HG02938 (cell line): ENCODE results near the gene PON3.
"Not testable (repeated sequence)": the region's sequence is repeated elsewhere in the genome, so short reads cannot be mapped to it uniquely, and the experiment has no call there.

Experiments
- ATAC-seq: cut with Tn5 transposase; IDR thresholded peaks from one replicate; pipeline ENCODE4 v1.9.1; 2021; ENCODE audit warnings: mild to moderate bottlenecking, moderate library complexity; ENCODE audit not compliant: unreplicated experiment

PON3 gene

GRCh38 chr7:95412075-95412474 is 15.9 kb upstream of the PON3 start:
- no peak for ATAC-seq

- ATAC-seq = no peak
These were observed 15.5 kb upstream of the PON3 start for GRCh38 chr7:95411666-95412065.

GRCh38 chr7:95411036-95411435 is 14.9 kb upstream of the PON3 start:
- no peak for ATAC-seq

GRCh38 chr7:95407751-95408150 is 11.6 kb upstream of the PON3 start:
- ATAC-seq = no peak

GRCh38 chr7:95405800-95406199 is 9.6 kb upstream of the PON3 start:
- no peak for ATAC-seq

GRCh38 chr7:95405208-95405607 is 9.0 kb upstream of the PON3 start:
- ATAC-seq = no peak

GRCh38 chr7:95404316-95404865 is 8.2 kb upstream of the PON3 start:
- ATAC-seq = no peak

- ATAC-seq = no peak
These were observed 2.2 kb upstream of the PON3 start for GRCh38 chr7:95398155-95398940.

- no peak for ATAC-seq
These were observed 1.2 kb upstream of the PON3 start for GRCh38 chr7:95397381-95397780.

- ATAC-seq = no peak
These were observed 430 bp downstream of the PON3 start for GRCh38 chr7:95395755-95396135.

- no peak for ATAC-seq
These were observed 1.8 kb downstream of the PON3 start for GRCh38 chr7:95394370-95394769.

GRCh38 chr7:95391761-95392160 is 4.4 kb downstream of the PON3 start:
- no peak for ATAC-seq

- no peak for ATAC-seq
These were observed 6.7 kb downstream of the PON3 start for GRCh38 chr7:95389516-95389915.

GRCh38 chr7:95379457-95379856 is 16.7 kb downstream of the PON3 start:
- not testable (repeated sequence) for ATAC-seq

- ATAC-seq = no peak
These were observed 19.4 kb downstream of the PON3 start for GRCh38 chr7:95376632-95377400.

- no peak for ATAC-seq
These were observed 20.5 kb downstream of the PON3 start for GRCh38 chr7:95375591-95376257.

- ATAC-seq = no peak
These were observed 22.9 kb downstream of the PON3 start for GRCh38 chr7:95373323-95373722.

GRCh38 chr7:95368235-95368634 is 27.9 kb downstream of the PON3 start:
- no peak for ATAC-seq

- no peak for ATAC-seq
These were observed 28.6 kb downstream of the PON3 start for GRCh38 chr7:95367606-95368005.

- ATAC-seq = no peak
These were observed 31.0 kb downstream of the PON3 start for GRCh38 chr7:95365151-95365550.

- ATAC-seq = no peak
These were observed 38.6 kb downstream of the PON3 start for GRCh38 chr7:95357623-95358022.
